Sigmoid colon (tissue), 7 donors: ENCODE measurements around the gene EVL. TPM values are rescaled to one million over a fixed set of nuclear protein-coding genes. Genes with fewer than 3 reads are reported as not detected.

Experiments used
- DNase-seq: peaks from one replicate; pipeline ENCODE4 v3.0.0-alpha.2; 2019
- H3K27ac ChIP-seq, 4 donors: fragments of 200-600 bp; sonication (generic); one replicate each; pipeline ENCODE4 v1.5.1; 2016 to 2019; ENCODE audit warnings: mild to moderate bottlenecking in 1 of 4
- H3K27me3 ChIP-seq, 3 donors: fragments of 200-600 bp; sonication (generic); one replicate each; pipeline ENCODE4 v1.5.1; 2019; ENCODE audit warnings: mild to moderate bottlenecking in 1 of 3
- H3K36me3 ChIP-seq, 4 donors: fragments of 200-600 bp; sonication (generic); one replicate each; pipeline ENCODE4 v1.5.1; 2016 to 2019
- H3K4me1 ChIP-seq, 4 donors: fragments of 200-600 bp; sonication (generic); one replicate each; pipeline ENCODE4 v1.5.1; 2017 to 2019
- H3K4me3 ChIP-seq, 4 donors: fragments of 200-600 bp; sonication (generic); one replicate each; pipeline ENCODE4 v1.5.1; 2017 to 2019; ENCODE audit warnings: mild to moderate bottlenecking in 2 of 4, moderate library complexity in 1 of 4
- H3K9me3 ChIP-seq, 4 donors: fragments of 200-600 bp in 3 of 4; sonication (generic) in 3 of 4; one replicate each; pipeline versions ENCODE4 v1.5.1 to v1.6.1; 2013 to 2019
- CTCF ChIP-seq, 4 experiments: fragments of 450-650 bp in 3 of 4; fragments of 200-600 bp in 1 of 4; IDR thresholded peaks; one replicate each; pipeline ENCODE4 v1.5.1; 2016 to 2019; ENCODE audit warnings: antibody characterized with exemption in 4 of 4, mild to moderate bottlenecking in 3 of 4, moderate library complexity in 2 of 4
- EP300 ChIP-seq, 4 donors: sonication (generic); formaldehyde crosslinking; IDR thresholded peaks; one replicate each; pipeline ENCODE4 v1.6.1; 2017; ENCODE audit warnings: antibody characterized with exemption in 4 of 4
- POLR2A ChIP-seq, 2 donors: fragments of 450-650 bp; IDR thresholded peaks; one replicate each; pipeline ENCODE4 v1.6.1; 2016; ENCODE audit warnings: antibody characterized with exemption in 2 of 2, mild to moderate bottlenecking in 2 of 2, moderate library complexity in 2 of 2
- POLR2AphosphoS5 ChIP-seq, 4 donors: sonication (generic); formaldehyde crosslinking; IDR thresholded peaks; one replicate each; pipeline ENCODE4 v1.6.1; 2017; ENCODE audit warnings: antibody characterized with exemption in 4 of 4
- WGBS, 2 donors: extraction: QIAGEN DNeasy Blood & Tissue Kit; methylation state at CpG; one replicate each; pipeline ENCODE4 v1.1.7; 2013; 5-methylcytosine and 5-hydroxymethylcytosine counted together
- intact Hi-C: fragments of 100-400 bp; cut with DNase I; formaldehyde crosslinking; loops from one replicate; pipeline ENCODE4 v1.15.1; 2023
- polyA plus RNA-seq, 3 donors: library from polyadenylated mRNA; stranded (reverse); fragments of 200-250 nt; gene quantifications; one replicate each; pipeline ENCODE4 v1.2.3, GENCODE V29; 2013
- total RNA-seq, 4 donors: library from RNA; depleted of rRNA; stranded (reverse); fragments of >200 nt; gene quantifications; one replicate each; pipeline ENCODE4 v1.1.0, GENCODE V29; 2016
- donor health status: healthy with polysubstance abuse.
- donor health status: Bipolar disorder and iron deficiency.
- donor health status: healthy.

The EVL gene
- total and polyA plus RNA-seq, 7 donors: 6.5 to 100 (median 27.5) TPM

- H3K27ac ChIP-seq: no peak overlapping the region
- intact Hi-C loops: no loop called here
- TF ChIP-seq POLR2A (IDR thresholded peaks at IDR 0.05): no peak
- TF ChIP-seq EP300 (IDR thresholded peaks at IDR 0.05): no peak
- no peak for TF ChIP-seq POLR2AphosphoS5 (IDR thresholded peaks at IDR 0.05)
- TF ChIP-seq CTCF (IDR thresholded peaks at IDR 0.05): no peak
- no peak for DNase-seq
- H3K4me1 ChIP-seq: peaks cover 0 to 16% (median 15%) of the 10 kb centered on the region in 4 donors
- 4 to 15% methylated on average over 32 of the region's 32 CpGs for WGBS, 2 donors
- peaks cover 26 to 60% (median 41%) of the 10 kb centered on the region in 3 donors for H3K27me3 ChIP-seq
- no peaks in the 10 kb centered on the region for H3K36me3 ChIP-seq
- peak overlapping the region in 3 of 4 donors; percentile 28 to 40 (median 37) for H3K4me3 ChIP-seq
- H3K9me3 ChIP-seq: peaks cover 0 to 6% (median 5%) of the 10 kb centered on the region in 4 donors
These were observed 93.4 kb downstream of the EVL start for GRCh38 chr14:100158566-100159093.

- WGBS, 2 donors: 1% methylated on average over 94 of the region's 94 CpGs
- H3K4me1 ChIP-seq: peaks cover 0 to 16% (median 15%) of the 10 kb centered on the region in 4 donors
- TF ChIP-seq POLR2AphosphoS5 (IDR thresholded peaks at IDR 0.05) (no peak), EP300 (IDR thresholded peaks at IDR 0.05) (no peak), CTCF (IDR thresholded peaks at IDR 0.05) (no peak), POLR2A (IDR thresholded peaks at IDR 0.05) (no peak)
- no peak within 1 kb of the TSS for H3K27ac ChIP-seq
- peak within 1 kb of the TSS in 3 of 4 donors; percentile 28 to 40 (median 37) for H3K4me3 ChIP-seq
- H3K9me3 ChIP-seq: peaks cover 0 to 6% (median 5%) of the 10 kb centered on the region in 4 donors
- no peak for DNase-seq
- intact Hi-C loops: no loop called here
- peaks cover 26 to 58% (median 41%) of the 10 kb centered on the region in 3 donors for H3K27me3 ChIP-seq
- no peaks in the 10 kb centered on the region for H3K36me3 ChIP-seq
These were observed 94.1 kb downstream of the EVL start, which contains the start of gene DEGS2 for GRCh38 chr14:100159094-100159864. DEGS2 (minus strand) TSS chr14:100159645; CDS start chr14:100159587, 58 bp downstream.

- no peak for DNase-seq
- peaks cover 0 to 16% (median 15%) of the 10 kb centered on the region in 4 donors for H3K4me1 ChIP-seq
- peak overlapping the region in 3 of 4 donors; percentile 28 to 40 (median 37) for H3K4me3 ChIP-seq
- TF ChIP-seq POLR2AphosphoS5 (IDR thresholded peaks at IDR 0.05) (no peak), CTCF (IDR thresholded peaks at IDR 0.05) (no peak), EP300 (IDR thresholded peaks at IDR 0.05) (no peak), POLR2A (IDR thresholded peaks at IDR 0.05) (no peak)
- WGBS, 2 donors: 8 to 11% methylated on average over 39 of the region's 39 CpGs
- H3K36me3 ChIP-seq: no peaks in the 10 kb centered on the region
- intact Hi-C loops: no loop called here
- H3K27me3 ChIP-seq: peaks cover 26 to 51% (median 41%) of the 10 kb centered on the region in 3 donors
- no peak overlapping the region for H3K27ac ChIP-seq
- H3K9me3 ChIP-seq: peaks cover 0 to 2% (median 0%) of the 10 kb centered on the region in 4 donors
These were observed 94.8 kb downstream of the EVL start for GRCh38 chr14:100159865-100160533.

- Histone ChIP-seq H3K4me1 (peaks cover 0 to 20% (median 17%) of the 10 kb centered on the region in 4 donors), H3K36me3 (no peaks in the 10 kb centered on the region), H3K27me3 (peaks cover 26 to 52% (median 41%) of the 10 kb centered on the region in 3 donors), H3K9me3 (no peaks in the 10 kb centered on the region), H3K4me3 (no peak overlapping the region), H3K27ac (no peak overlapping the region)
- WGBS, 2 donors: 91 to 94% methylated on average over 7 of the region's 7 CpGs
- DNase-seq: no peak
- intact Hi-C loops: no loop called here
- TF ChIP-seq CTCF (IDR thresholded peaks at IDR 0.05) (no peak), POLR2AphosphoS5 (IDR thresholded peaks at IDR 0.05) (no peak), EP300 (IDR thresholded peaks at IDR 0.05) (no peak), POLR2A (IDR thresholded peaks at IDR 0.05) (no peak)
These were observed 95.3 kb downstream of the EVL start for GRCh38 chr14:100160534-100160916.
